ENCODE results near the gene LAMA3. TPM values are rescaled to one million over a fixed set of nuclear protein-coding genes. Genes with fewer than 3 reads are reported as not detected.

LAMA3 gene
- total RNA-seq, 2 donors from 2014 or later = 33.2 to 98.0 TPM

GRCh38 chr18:23990474-23991410 is 301.5 kb downstream of the LAMA3 start:
- intact Hi-C loops (cut with DNase I, micrococcal nuclease) = no loop called here
- ATAC-seq = no peak
- DNase-seq = no peak

DNA sequence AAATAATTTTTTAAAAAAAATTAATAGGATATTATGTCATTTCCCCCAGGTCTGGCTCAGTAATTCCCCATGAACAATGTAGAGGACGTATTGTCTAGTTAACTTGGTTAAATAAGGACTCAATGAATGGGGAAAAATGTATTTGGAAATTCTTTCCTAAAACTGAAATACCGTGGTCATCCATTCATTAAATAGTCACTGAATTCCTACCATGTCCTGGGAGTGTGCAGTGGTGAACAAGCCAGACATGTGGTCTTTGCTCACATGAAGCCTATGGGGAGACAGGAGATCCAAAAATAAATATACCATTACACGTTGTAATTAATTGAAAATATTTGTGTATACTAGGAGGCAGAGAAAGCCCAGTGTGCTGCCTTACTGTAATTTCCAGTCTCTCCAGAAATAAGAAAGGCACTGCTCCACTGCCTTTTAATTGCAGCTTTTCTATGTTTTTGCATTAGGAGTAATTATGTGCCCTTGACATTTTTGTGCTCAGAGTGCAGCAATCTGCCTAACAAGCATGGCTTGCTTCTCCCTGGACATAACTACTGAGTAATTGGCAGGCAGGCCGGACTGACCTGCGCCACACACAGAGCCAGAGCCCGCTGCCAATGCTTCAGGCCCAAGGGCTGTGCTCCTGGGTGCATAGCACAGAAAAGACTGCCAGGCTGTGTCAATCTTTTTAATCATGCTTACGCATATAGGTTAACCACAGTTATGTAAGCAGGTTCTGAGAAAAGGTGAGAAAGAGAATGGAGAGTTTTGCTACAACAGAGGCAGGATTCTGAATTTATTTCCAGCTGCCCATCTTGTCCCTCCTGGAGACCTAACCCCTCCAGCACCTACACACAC is 303.1 kb downstream of the LAMA3 start:
- intact Hi-C loops (cut with DNase I, micrococcal nuclease) = no loop called here
- DNase-seq = no peak
- peak; percentile 37 for ATAC-seq

- DNase-seq (no peak), ATAC-seq (no peak)
- intact Hi-C loops (cut with DNase I, micrococcal nuclease) = no loop called here
Measured at GRCh38 chr18:23992941-23993280, 303.7 kb downstream of the LAMA3 start.

GRCh38 chr18:23994361-23994902 is 305.2 kb downstream of the LAMA3 start:
- no peak for DNase-seq
- intact Hi-C loops (cut with DNase I, micrococcal nuclease) = no loop called here
- peak; percentile 26 for ATAC-seq

- ATAC-seq (no peak), DNase-seq (no peak)
- intact Hi-C loops (cut with DNase I, micrococcal nuclease) = no loop called here
Measured at GRCh38 chr18:23995180-23995579, 305.9 kb downstream of the LAMA3 start.

- intact Hi-C loops (cut with DNase I, micrococcal nuclease) = no loop called here
- ATAC-seq (no peak), DNase-seq (no peak)
Measured at GRCh38 chr18:23998018-23998417, 308.8 kb downstream of the LAMA3 start.

DNA sequence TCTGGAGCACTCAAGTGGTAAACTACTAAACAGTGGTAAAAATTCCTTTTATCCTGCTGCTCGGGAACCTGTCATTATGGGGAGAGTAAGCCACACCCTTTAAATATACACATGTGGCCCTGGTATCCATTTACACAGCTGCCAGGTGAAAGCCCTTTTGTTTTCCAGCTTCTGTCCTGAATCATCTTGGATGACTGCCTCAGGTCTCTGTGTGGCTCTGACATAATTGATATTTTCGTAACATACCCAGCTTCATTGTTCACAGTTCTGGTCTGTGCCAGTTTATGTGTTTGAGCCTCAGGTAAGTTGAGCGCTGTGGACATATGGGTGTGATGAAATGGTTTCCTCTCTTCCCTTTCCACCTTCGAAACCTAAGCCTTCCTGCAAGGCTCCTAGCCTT is 309.6 kb downstream of the LAMA3 start:
- intact Hi-C loops (cut with DNase I, micrococcal nuclease) = no loop called here
- peak; percentile 92 for ATAC-seq
- DNase-seq = peak in 1 of 2 donors; percentile 34

GRCh38 chr18:24000613-24001490 is 311.6 kb downstream of the LAMA3 start:
- no peak for DNase-seq
- intact Hi-C loops (cut with DNase I, micrococcal nuclease) = no loop called here
- ATAC-seq = no peak

DNA sequence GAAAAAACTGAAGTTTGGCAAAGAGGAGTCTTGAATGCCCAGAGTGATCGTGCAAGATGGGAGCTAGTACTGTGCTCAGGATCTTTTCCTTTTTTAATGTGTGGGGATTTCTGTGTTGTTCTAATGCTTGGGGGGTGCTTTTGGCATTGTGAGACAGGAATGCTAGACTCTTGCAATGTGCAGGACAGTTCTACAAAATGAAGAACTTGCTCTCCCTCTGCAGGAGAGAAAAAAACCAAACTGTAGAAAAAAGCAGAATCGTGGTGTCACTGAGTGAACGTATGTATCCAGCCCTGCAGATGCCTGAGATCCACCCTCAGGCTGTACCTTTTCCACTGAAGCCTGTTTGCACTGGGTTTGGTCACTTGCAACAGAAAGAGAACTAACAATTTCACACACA is 313.2 kb downstream of the LAMA3 start:
- intact Hi-C loops (cut with DNase I, micrococcal nuclease) = no loop called here
- DNase-seq = no peak
- ATAC-seq = no peak

DNA sequence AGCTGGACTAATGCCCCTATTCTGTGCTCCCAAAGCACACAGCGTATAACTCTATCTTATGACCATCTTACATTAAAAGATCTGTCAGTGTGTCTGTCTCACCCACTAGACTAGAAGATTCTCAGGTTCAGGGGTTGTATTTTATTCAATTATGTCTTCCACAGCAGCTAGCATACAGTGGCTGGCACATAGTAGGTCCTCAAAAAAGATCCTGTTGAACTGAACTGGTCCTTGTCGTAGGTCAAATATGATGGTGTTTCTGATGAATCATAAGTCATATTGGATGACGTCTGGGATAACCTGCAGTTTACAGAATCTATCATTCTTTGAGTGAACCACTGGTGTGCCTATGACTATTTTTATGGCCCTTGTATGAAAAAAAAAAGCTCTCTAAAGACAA is 314.0 kb downstream of the LAMA3 start:
- DNase-seq (no peak), ATAC-seq (no peak)
- intact Hi-C loops (cut with DNase I, micrococcal nuclease) = no loop called here

DNA sequence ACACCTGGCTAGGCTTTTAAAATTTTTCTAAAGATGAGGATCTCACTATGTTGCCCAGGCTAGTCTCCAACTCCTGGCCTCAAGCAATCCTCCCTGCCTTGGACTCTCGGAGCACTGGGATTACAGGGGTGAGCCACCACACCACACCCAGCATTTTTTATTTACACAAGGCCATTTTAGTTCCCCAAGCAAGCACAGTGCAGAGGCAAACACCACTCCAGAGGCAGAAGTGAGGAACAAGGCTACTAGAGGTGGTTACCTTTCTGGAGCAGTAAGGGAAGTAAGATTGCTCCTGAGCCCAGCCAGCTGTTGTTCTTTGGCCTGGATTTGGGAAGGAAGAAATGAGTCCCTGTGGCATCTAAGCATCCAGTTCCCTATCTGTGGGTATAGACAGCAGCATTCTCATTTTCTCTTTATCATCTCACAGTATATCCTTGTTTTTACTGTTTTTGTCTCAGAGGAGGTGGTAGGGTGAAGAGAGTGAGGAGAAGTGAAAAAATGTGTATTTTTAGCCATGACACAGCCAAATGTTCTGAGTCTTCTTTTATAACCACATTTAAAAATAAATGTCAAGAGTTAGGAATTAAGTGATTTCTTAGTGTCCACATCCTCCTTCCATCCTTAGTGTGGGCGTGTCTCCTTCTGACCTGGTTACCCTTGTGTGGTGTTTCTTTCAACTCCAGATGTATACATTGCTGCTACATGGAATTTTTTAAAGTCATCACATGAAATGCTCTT is 314.8 kb downstream of the LAMA3 start:
- peak; percentile 60 for ATAC-seq
- no peak for DNase-seq

More for the DNA sequence above, 314.8 kb downstream of the LAMA3 start:
- intact Hi-C loops (cut with DNase I, micrococcal nuclease) = no loop called here

Other genes starting within 250 kb of the LAMA3 start
- 100 to 1,000 TPM; 172 to 181 TPM for gene RIOK3, start 236.2 kb upstream of the LAMA3 start, total RNA-seq
- 10 to 100 TPM; 28.5 to 33.5 TPM for gene RMC1, start 185.9 kb upstream of the LAMA3 start, total RNA-seq
- gene NPC1, start 102.9 kb upstream of the LAMA3 start, total RNA-seq = 10 to 100 TPM; 36.5 to 43.2 TPM
- gene ANKRD29, start 26.5 kb upstream of the LAMA3 start, total RNA-seq = 1 to 10 TPM; 1.2 to 2.5 TPM

Measured in left colon (tissue), 2 donors.